ENCODE results near the gene CCL8. TPM values are rescaled to one million over a fixed set of nuclear protein-coding genes. Genes with fewer than 3 reads are reported as not detected.

The CCL8 gene
- total and polyA plus RNA-seq, 10 of the 15 experiments (the other 5 are each of a cell fraction or from before 2014, with no cell fraction given), result not detected

- TF ChIP-seq FOS (IDR thresholded peaks at IDR 0.05; ENCODE audit: borderline replicate concordance, extremely low read depth, insufficient read length), result no peak
- no peak for TF ChIP-seq SUZ12 (IDR thresholded peaks at IDR 0.05; ENCODE audit: unreplicated experiment)
- no peak for TF ChIP-seq KLF5 (IDR thresholded peaks at IDR 0.05; ENCODE audit: partially characterized antibody)
- peak; percentile 78; the same call in 1 of the 2 replicates for TF ChIP-seq YY1 (IDR thresholded peaks at IDR 0.05; ENCODE audit: low read depth, low read length)
- TF ChIP-seq MTA3 (IDR thresholded peaks at IDR 0.05; ENCODE audit: borderline replicate concordance, low read length), result no peak
- no peak for TF ChIP-seq E4F1 (IDR thresholded peaks at IDR 0.05; ENCODE audit: borderline replicate concordance, partially characterized antibody)
- no peak for TF ChIP-seq E2F4 (IDR thresholded peaks at IDR 0.05; ENCODE audit: low read depth, low read length)
- peak; percentile 43; the same call in 1 of the 2 replicates for TF ChIP-seq ATF3 (IDR thresholded peaks at IDR 0.05; ENCODE audit: borderline replicate concordance, extremely low read depth, low read depth, low read length)
- TF ChIP-seq SIX5 (IDR thresholded peaks at IDR 0.05; ENCODE audit: low read depth, low read length, severe bottlenecking), result no peak
- TF ChIP-seq KAT2A (conservative IDR thresholded peaks at IDR 0.05; ENCODE audit: control insufficient read depth, low read depth, low read length), result no peak
- no peak for TF ChIP-seq CBX5 (IDR thresholded peaks at IDR 0.05; ENCODE audit: low read depth)
- no peak for TF ChIP-seq JUNB (IDR thresholded peaks at IDR 0.05)
- no peak for TF ChIP-seq YBX1 (IDR thresholded peaks at IDR 0.05)
- no peak for TF ChIP-seq TCF7 (IDR thresholded peaks at IDR 0.05; ENCODE audit: borderline replicate concordance)
- no peak for TF ChIP-seq NRF1 (conservative IDR thresholded peaks at IDR 0.05; ENCODE audit: low read depth, low read length)
- no peak for TF ChIP-seq ASH2L (IDR thresholded peaks at IDR 0.05; ENCODE audit: borderline replicate concordance, low read depth)
- no peak for TF ChIP-seq PKNOX1 (IDR thresholded peaks at IDR 0.05)
- no peak for TF ChIP-seq ZNF207 (IDR thresholded peaks at IDR 0.05; ENCODE audit: borderline replicate concordance)
- peak; percentile 61; the same call in 1 of the 3 replicates for TF ChIP-seq POU2F2 (IDR thresholded peaks at IDR 0.05; ENCODE audit: borderline replicate concordance, low read depth, low read length)
- TF ChIP-seq ZNF687 (IDR thresholded peaks at IDR 0.05), result no peak
- no peak for TF ChIP-seq HDAC2 (IDR thresholded peaks at IDR 0.05)
- no peak for TF ChIP-seq RCOR1 (conservative IDR thresholded peaks at IDR 0.05; ENCODE audit: low read depth, low read length)
- no peak for TF ChIP-seq TARDBP (IDR thresholded peaks at IDR 0.05; ENCODE audit: borderline replicate concordance)
Observed at GRCh38 chr17:34361478-34362061, 42.3 kb downstream of the CCL8 start (continued).
